Neural progenitor cell (in vitro differentiated cells): Measurements from ENCODE around the gene DCUN1D1. TPM values are rescaled to one million over a fixed set of nuclear protein-coding genes. Genes with fewer than 3 reads are reported as not detected.

ENCODE experiments used
- DNase-seq: peaks from one replicate; pipeline ENCODE4 v3.0.0-alpha.2; 2016; ENCODE audit warnings: low spot score
- H2AFZ ChIP-seq: fragments of 200-600 bp; sonication (generic); replicated peaks from 2 replicates; pipeline ENCODE4 v1.6.1; 2016; ENCODE audit warnings: antibody characterized with exemption
- H3F3A ChIP-seq: fragments of 200-600 bp; sonication (generic); 2 replicates; pipeline ENCODE4 v1.6.1; 2016; ENCODE audit warnings: antibody characterized with exemption, low read depth
- H3K27ac ChIP-seq: fragments of 200-600 bp; sonication (generic); 2 replicates; pipeline ENCODE4 v1.5.1; 2016; ENCODE audit warnings: mild to moderate bottlenecking
- H3K27me3 ChIP-seq: fragments of 200-600 bp; sonication (generic); 2 replicates; pipeline ENCODE4 v1.6.1; 2016; ENCODE audit warnings: mild to moderate bottlenecking, moderate library complexity
- H3K36me3 ChIP-seq: fragments of 200-600 bp; sonication (generic); 2 replicates; pipeline ENCODE4 v1.5.1; 2016
- H3K4me1 ChIP-seq: fragments of 200-600 bp; sonication (generic); 2 replicates; pipeline ENCODE4 v1.6.1; 2016; ENCODE audit warnings: mixed run types
- H3K4me2 ChIP-seq: fragments of 200-600 bp; sonication (generic); 2 replicates; pipeline ENCODE4 v1.6.1; 2016
- H3K4me3 ChIP-seq: fragments of 200-600 bp; sonication (generic); 2 replicates; pipeline ENCODE4 v1.5.1; 2016
- H3K79me2 ChIP-seq: fragments of 200-600 bp; sonication (generic); 2 replicates; pipeline ENCODE4 v1.6.1; 2016; ENCODE audit warnings: low read depth
- H3K9ac ChIP-seq: fragments of 200-600 bp; sonication (generic); 2 replicates; pipeline ENCODE4 v1.6.1; 2016
- H3K9me3 ChIP-seq: fragments of 200-600 bp; sonication (generic); 2 replicates; pipeline ENCODE4 v1.5.1; 2016; ENCODE audit warnings: low read depth
- H4K20me1 ChIP-seq: fragments of 200-600 bp; sonication (generic); 2 replicates; pipeline ENCODE4 v1.6.1; 2016; ENCODE audit warnings: low read depth
- H3K27ac Mint-ChIP-seq: 3 replicates; pipeline ENCODE4 v1.8.0; 2021; ENCODE audit warnings: mixed read lengths
- H3K27me3 Mint-ChIP-seq: 2 replicates; pipeline ENCODE4 v1.8.0; 2022; ENCODE audit warnings: low read depth, mild to moderate bottlenecking, inconsistent platforms, moderate library complexity, mixed read lengths; ENCODE audit not compliant: insufficient read depth
- H3K36me3 Mint-ChIP-seq: 3 replicates; pipeline ENCODE4 v1.8.0; 2021; ENCODE audit warnings: mixed read lengths
- H3K4me1 Mint-ChIP-seq: 3 replicates; pipeline ENCODE4 v1.8.0; 2021; ENCODE audit warnings: mixed read lengths
- H3K4me3 Mint-ChIP-seq: 3 replicates; pipeline ENCODE4 v1.8.0; 2021; ENCODE audit warnings: mild to moderate bottlenecking, moderate library complexity, mixed read lengths
- H3K9me3 Mint-ChIP-seq: 3 replicates; pipeline ENCODE4 v1.8.0; 2020; ENCODE audit warnings: mixed read lengths
- EZH2 ChIP-seq: fragments of 200-600 bp; sonication (generic); IDR thresholded peaks from 2 replicates; pipeline ENCODE4 v1.6.1; 2017; ENCODE audit warnings: antibody characterized with exemption, mild to moderate bottlenecking, moderate library complexity
- EZH2phosphoT487 ChIP-seq: fragments of 200-600 bp; sonication (generic); IDR thresholded peaks from 2 replicates; pipeline ENCODE4 v1.6.1; 2017; ENCODE audit warnings: antibody characterized with exemption
- total RNA-seq: library from RNA; depleted of rRNA; stranded (reverse); fragments of >200 nt; gene quantifications from 2 replicates; pipeline ENCODE4 v1.2.3, GENCODE V29; 2015; ENCODE audit warnings: low replicate concordance
- TF ChIP-seq, protein P1 (sequence below): fragments of 200-600 bp; sonication (generic); IDR thresholded peaks from 2 replicates; pipeline ENCODE4 v1.5.1; 2017; ENCODE audit warnings: antibody characterized with exemption, mild to moderate bottlenecking

The DCUN1D1 gene
- total RNA-seq, result 36.9 and 63.6 TPM in 2 replicates

GRCh38 chr3:182980204-182981037, at the start of gene DCUN1D1:
DCUN1D1 (minus strand) TSS chr3:182980538; CDS start chr3:182980489, 49 bp downstream.
- Histone ChIP-seq H3K4me1 (peaks cover 14% of the 10 kb centered on the region), H3K4me3 (peak within 1 kb of the TSS; percentile 97), H3K9ac (peak within 1 kb of the TSS; percentile 71), H3K27ac (no peak within 1 kb of the TSS), H3K79me2 (peaks cover 44% of the 10 kb centered on the region), H2AFZ (peak within 1 kb of the TSS; percentile 67), H4K20me1 (peaks cover 38% of the 10 kb centered on the region), H3K4me2 (peak within 1 kb of the TSS; percentile 95), H3F3A (peaks cover 18% of the 10 kb centered on the region), H3K36me3 (no peaks in the 10 kb centered on the region), H3K27me3 (no peaks in the 10 kb centered on the region), H3K9me3 (no peaks in the 10 kb centered on the region)
- Mint-ChIP-seq H3K4me1 (peaks cover 19% of the 10 kb centered on the region), H3K27me3 (peaks cover 5% of the 10 kb centered on the region), H3K4me3 (peak within 1 kb of the TSS; percentile 98), H3K36me3 (peaks cover 3% of the 10 kb centered on the region), H3K9me3 (no peaks in the 10 kb centered on the region), H3K27ac (peak within 1 kb of the TSS; percentile 90)
- DNase-seq, result peak; percentile 95
- TF ChIP-seq, protein P1, sequence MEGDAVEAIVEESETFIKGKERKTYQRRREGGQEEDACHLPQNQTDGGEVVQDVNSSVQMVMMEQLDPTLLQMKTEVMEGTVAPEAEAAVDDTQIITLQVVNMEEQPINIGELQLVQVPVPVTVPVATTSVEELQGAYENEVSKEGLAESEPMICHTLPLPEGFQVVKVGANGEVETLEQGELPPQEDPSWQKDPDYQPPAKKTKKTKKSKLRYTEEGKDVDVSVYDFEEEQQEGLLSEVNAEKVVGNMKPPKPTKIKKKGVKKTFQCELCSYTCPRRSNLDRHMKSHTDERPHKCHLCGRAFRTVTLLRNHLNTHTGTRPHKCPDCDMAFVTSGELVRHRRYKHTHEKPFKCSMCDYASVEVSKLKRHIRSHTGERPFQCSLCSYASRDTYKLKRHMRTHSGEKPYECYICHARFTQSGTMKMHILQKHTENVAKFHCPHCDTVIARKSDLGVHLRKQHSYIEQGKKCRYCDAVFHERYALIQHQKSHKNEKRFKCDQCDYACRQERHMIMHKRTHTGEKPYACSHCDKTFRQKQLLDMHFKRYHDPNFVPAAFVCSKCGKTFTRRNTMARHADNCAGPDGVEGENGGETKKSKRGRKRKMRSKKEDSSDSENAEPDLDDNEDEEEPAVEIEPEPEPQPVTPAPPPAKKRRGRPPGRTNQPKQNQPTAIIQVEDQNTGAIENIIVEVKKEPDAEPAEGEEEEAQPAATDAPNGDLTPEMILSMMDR, result no peak
- TF ChIP-seq EZH2 (no peak), EZH2phosphoT487 (no peak)

DNA sequence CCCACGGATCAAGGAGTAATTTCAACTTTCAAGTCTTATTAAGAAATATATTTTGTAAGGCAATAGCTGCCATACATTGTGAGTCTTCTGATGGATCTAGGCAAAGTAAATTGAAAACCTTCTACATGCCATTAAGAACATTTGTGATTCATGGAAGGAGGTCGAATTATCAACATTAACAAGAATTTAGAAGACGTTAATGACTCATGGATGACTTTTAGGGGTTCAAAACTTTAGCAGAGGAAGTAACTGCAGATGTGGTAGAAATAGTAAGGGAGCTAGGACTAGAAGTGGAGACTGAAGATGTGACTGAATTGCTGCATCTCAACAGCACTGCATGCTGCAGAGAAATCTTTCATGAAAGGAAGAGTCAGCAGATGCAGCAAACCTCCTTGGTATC, 48.1 kb upstream of the DCUN1D1 start:
- H2AFZ ChIP-seq, result no peak overlapping the region
- Mint-ChIP-seq H3K27me3 (peaks cover 2% of the 10 kb centered on the region), H3K4me3 (no peak overlapping the region), H3K36me3 (peaks cover 34% of the 10 kb centered on the region), H3K9me3 (no peaks in the 10 kb centered on the region), H3K27ac (no peak overlapping the region), H3K4me1 (no peaks in the 10 kb centered on the region)
- H3K27ac ChIP-seq, result no peak overlapping the region
- TF ChIP-seq EZH2phosphoT487, result no peak
- TF ChIP-seq, protein P1, result no peak
- TF ChIP-seq EZH2, result no peak
- no peaks in the 10 kb centered on the region for H3F3A ChIP-seq
- H3K4me3 ChIP-seq, result no peak overlapping the region
- DNase-seq, result no peak
- no peak overlapping the region for H3K9ac ChIP-seq
- no peaks in the 10 kb centered on the region for H4K20me1 ChIP-seq
- no peaks in the 10 kb centered on the region for H3K27me3 ChIP-seq
- no peaks in the 10 kb centered on the region for H3K36me3 ChIP-seq
- H3K4me2 ChIP-seq, result no peak overlapping the region
- H3K79me2 ChIP-seq, result no peaks in the 10 kb centered on the region
- no peaks in the 10 kb centered on the region for H3K9me3 ChIP-seq
- no peaks in the 10 kb centered on the region for H3K4me1 ChIP-seq

GRCh38 chr3:183027276-183027675, 46.9 kb upstream of the DCUN1D1 start:
- Histone ChIP-seq H3K36me3 (peaks cover 3% of the 10 kb centered on the region), H3K4me2 (no peak overlapping the region), H3K9me3 (no peaks in the 10 kb centered on the region), H3F3A (no peaks in the 10 kb centered on the region), H3K79me2 (no peaks in the 10 kb centered on the region), H4K20me1 (no peaks in the 10 kb centered on the region), H3K9ac (no peak overlapping the region), H3K27ac (no peak overlapping the region), H2AFZ (no peak overlapping the region), H3K4me3 (no peak overlapping the region), H3K4me1 (no peaks in the 10 kb centered on the region), H3K27me3 (no peaks in the 10 kb centered on the region)
- no peak for DNase-seq
- H3K4me3 Mint-ChIP-seq, result no peak overlapping the region
- H3K36me3 Mint-ChIP-seq, result peaks cover 31% of the 10 kb centered on the region
- H3K4me1 Mint-ChIP-seq, result peaks cover under 1% of the 10 kb centered on the region
- peaks cover 2% of the 10 kb centered on the region for H3K27me3 Mint-ChIP-seq
- TF ChIP-seq EZH2, result no peak
- TF ChIP-seq, protein P1, result no peak
- TF ChIP-seq EZH2phosphoT487, result no peak
- no peaks in the 10 kb centered on the region for H3K9me3 Mint-ChIP-seq
- no peak overlapping the region for H3K27ac Mint-ChIP-seq
